Measurements from ENCODE around the gene PPP1R2.
"Not testable (repeated sequence)": the region's sequence is repeated elsewhere in the genome, so short reads cannot be mapped to it uniquely, and the experiment has no call there.

The PPP1R2 gene

GRCh38 chr3:195542698-195543499 lies at the start of gene PPP1R2:
PPP1R2 (minus strand) TSS chr3:195543325; CDS start chr3:195543025, 300 bp downstream.
- peak; percentile 84 to 95 (median 89) for DNase-seq (ENCODE audit: low read depth in 3 of 3)

GRCh38 chr3:195591852-195592251 lies 48.7 kb upstream of the PPP1R2 start:
- DNase-seq (ENCODE audit: low read depth in 3 of 3): no peak

GRCh38 chr3:195591220-195591619 lies 48.1 kb upstream of the PPP1R2 start:
- no peak for DNase-seq (ENCODE audit: low read depth in 3 of 3)

GRCh38 chr3:195590381-195590780 lies 47.3 kb upstream of the PPP1R2 start:
- not testable (repeated sequence) for DNase-seq (ENCODE audit: low read depth in 3 of 3)

- not testable (repeated sequence) for DNase-seq (ENCODE audit: low read depth in 3 of 3)
Observed at GRCh38 chr3:195589796-195590195, 46.7 kb upstream of the PPP1R2 start.

- DNase-seq (ENCODE audit: low read depth in 3 of 3): no peak
Observed at GRCh38 chr3:195587824-195588223, 44.7 kb upstream of the PPP1R2 start.

GRCh38 chr3:195587406-195587805 lies 44.3 kb upstream of the PPP1R2 start:
- DNase-seq (ENCODE audit: low read depth in 3 of 3): no peak

GRCh38 chr3:195584543-195584870 lies 41.4 kb upstream of the PPP1R2 start:
- DNase-seq (ENCODE audit: low read depth in 3 of 3): no peak

GRCh38 chr3:195583831-195584542 lies 40.9 kb upstream of the PPP1R2 start, which contains the start of gene APOD:
APOD (minus strand) TSS chr3:195583940; CDS start chr3:195579461, 4,479 bp downstream.
- no peak for DNase-seq (ENCODE audit: low read depth in 3 of 3)

GRCh38 chr3:195582947-195583346 lies 39.8 kb upstream of the PPP1R2 start:
- DNase-seq (ENCODE audit: low read depth in 3 of 3): no peak

GRCh38 chr3:195580744-195581443 lies 37.8 kb upstream of the PPP1R2 start:
- DNase-seq (ENCODE audit: low read depth in 3 of 3): no peak

- no peak for DNase-seq (ENCODE audit: low read depth in 3 of 3)
Observed at GRCh38 chr3:195579281-195579680, 36.2 kb upstream of the PPP1R2 start.

GRCh38 chr3:195578565-195578964 lies 35.4 kb upstream of the PPP1R2 start:
- no peak for DNase-seq (ENCODE audit: low read depth in 3 of 3)

- no peak for DNase-seq (ENCODE audit: low read depth in 3 of 3)
Observed at GRCh38 chr3:195577645-195578177, 34.6 kb upstream of the PPP1R2 start.

- no peak for DNase-seq (ENCODE audit: low read depth in 3 of 3)
Observed at GRCh38 chr3:195574497-195575304, 31.6 kb upstream of the PPP1R2 start.

GRCh38 chr3:195573611-195574496 lies 30.7 kb upstream of the PPP1R2 start:
- no peak for DNase-seq (ENCODE audit: low read depth in 3 of 3)

- DNase-seq (ENCODE audit: low read depth in 3 of 3): no peak
Observed at GRCh38 chr3:195571361-195571760, 28.2 kb upstream of the PPP1R2 start.

- no peak for DNase-seq (ENCODE audit: low read depth in 3 of 3)
Observed at GRCh38 chr3:195570912-195571311, 27.8 kb upstream of the PPP1R2 start.

- no peak for DNase-seq (ENCODE audit: low read depth in 3 of 3)
Observed at GRCh38 chr3:195570344-195570743, 27.2 kb upstream of the PPP1R2 start.

GRCh38 chr3:195568630-195569029 lies 25.5 kb upstream of the PPP1R2 start:
- DNase-seq (ENCODE audit: low read depth in 3 of 3): no peak
